Panc1 (cell line): ENCODE data around the gene FBXO47. TPM values are rescaled to one million over a fixed set of nuclear protein-coding genes. Genes with fewer than 3 reads are reported as not detected.

Source experiments
- ATAC-seq: fragments of 200-7000 bp; cut with Tn5 transposase; 2 replicates; pipeline ENCODE4 v1.9.1; 2020; ENCODE audit warnings: mild to moderate bottlenecking, moderate library complexity
- BruUV-seq: library from RNA; stranded (reverse); fragments of 400-500 nt; replicated peaks from 2 replicates; lab custom pipeline; 2021; lab: Mats Ljungman, UMichigan
- CTCF ChIA-PET: fragments of 300-600 bp; sonication (Branson Sonifier 250); formaldehyde crosslinking; loops from one replicate; lab custom pipeline; 2022; ENCODE audit warnings: antibody characterized with exemption; lab: Charles Lee
- POLR2A ChIA-PET: fragments of 300-600 bp; sonication (Branson Sonifier 250); formaldehyde crosslinking; loops from one replicate; lab custom pipeline; 2022; ENCODE audit warnings: antibody characterized with exemption; lab: Charles Lee
- DNase-seq: peaks from one replicate; pipeline ENCODE4 v3.0.0-alpha.2; 2010; ENCODE audit warnings: low read depth, low spot score
- H3K27ac ChIP-seq: 2 replicates; pipeline ENCODE4 v1.5.1; 2011; ENCODE audit warnings: mild to moderate bottlenecking, low read length, inconsistent platforms
- H3K27me3 ChIP-seq: fragments of 200-500 bp; sonication (Bioruptor generic); 2 replicates; pipeline ENCODE4 v1.6.0; 2014; ENCODE audit warnings: low read length, inconsistent platforms; ENCODE audit not compliant: control insufficient read depth, insufficient read depth
- H3K36me3 ChIP-seq: fragments of 200-500 bp; sonication (Bioruptor generic); 2 replicates; pipeline ENCODE4 v1.5.1; 2014; ENCODE audit warnings: inconsistent platforms, mild to moderate bottlenecking, low read length, moderate library complexity; ENCODE audit not compliant: control insufficient read depth, insufficient read depth
- H3K4me1 ChIP-seq: 2 replicates; pipeline ENCODE4 v1.5.1; 2011; ENCODE audit warnings: inconsistent platforms, mild to moderate bottlenecking, low read length, moderate library complexity; ENCODE audit not compliant: control insufficient read depth, insufficient read depth
- H3K4me3 ChIP-seq, 2 experiments: 2 replicates each; pipeline ENCODE4 v1.5.1; 2011 to 2012; ENCODE audit warnings: low read depth in 2 of 2, low read length in 2 of 2, mild to moderate bottlenecking in 2 of 2, inconsistent platforms in 1 of 2, moderate library complexity in 1 of 2
- H3K9me3 ChIP-seq: fragments of 200-500 bp; sonication (Bioruptor generic); 2 replicates; pipeline ENCODE4 v1.5.1; 2014; ENCODE audit warnings: low read depth, mild to moderate bottlenecking, inconsistent platforms, low read length, moderate library complexity; ENCODE audit not compliant: control insufficient read depth, insufficient read depth
- POLR2AphosphoS5 ChIP-seq: IDR thresholded peaks from 2 replicates; pipeline ENCODE4 v1.6.1; 2012; ENCODE audit warnings: mild to moderate bottlenecking, low read depth, low read length, moderate library complexity
- SIN3A ChIP-seq: IDR thresholded peaks from 2 replicates; pipeline ENCODE4 v1.6.1; 2012; ENCODE audit warnings: low read depth, mild to moderate bottlenecking, low read length, moderate library complexity, borderline replicate concordance; ENCODE audit not compliant: insufficient read depth
- TCF7L2 ChIP-seq: IDR thresholded peaks from 2 replicates; pipeline ENCODE4 v1.6.1; 2011; ENCODE audit warnings: mild to moderate bottlenecking, low read depth, low read length, inconsistent platforms
- in situ Hi-C: cut with HindIII; loops from 2 replicates; pipeline ENCODE4 v1.10.0; 2016; ENCODE audit warnings: low sequenced_read_pairs, low pct_unique_long_range_greater_than_20kb
- intact Hi-C: fragments of 100-400 bp; cut with micrococcal nuclease; formaldehyde crosslinking; loops from one replicate; pipeline ENCODE4 v1.10.0; 2022; ENCODE audit not compliant: unreplicated experiment
- total RNA-seq: library from RNA; stranded (reverse); gene quantifications from one replicate; pipeline ENCODE4 v1.2.1, GENCODE V29; 2021; ENCODE audit not compliant: unreplicated experiment
- TF ChIP-seq, protein P1 (sequence below): fragments of 450-650 bp; IDR thresholded peaks from 2 replicates; pipeline ENCODE4 v1.5.1; 2017; ENCODE audit warnings: mild to moderate bottlenecking
- TF ChIP-seq, protein P2 (sequence below), 2 experiments: IDR thresholded peaks; 2 replicates each; pipeline ENCODE4 v1.6.1; 2011 to 2012; ENCODE audit warnings: low read depth in 2 of 2, control low read depth in 1 of 2, low read length in 1 of 2, mild to moderate bottlenecking in 1 of 2, moderate library complexity in 1 of 2; ENCODE audit not compliant: insufficient read depth in 1 of 2

Gene FBXO47
- total RNA-seq, 1 experiment from 2014 or later: not detected

DNA sequence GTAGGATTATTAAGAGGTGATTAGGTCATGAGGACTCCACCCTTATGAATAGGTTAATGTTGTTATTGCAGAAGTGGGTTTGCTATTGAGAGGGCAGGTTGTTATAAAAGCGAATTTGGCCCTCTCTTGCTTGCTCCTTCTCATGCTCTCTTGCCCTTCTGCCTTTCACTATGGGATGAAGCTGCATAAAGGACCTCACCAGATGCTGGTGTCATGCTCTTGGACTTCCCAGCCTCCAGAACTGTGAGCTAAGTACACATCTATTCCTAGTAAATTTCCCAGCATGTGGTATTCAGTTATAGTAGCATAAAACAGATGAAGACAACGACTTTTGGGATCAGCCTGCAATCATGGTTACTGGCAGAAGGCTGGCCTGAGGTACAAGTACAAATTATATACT is 41.4 kb upstream of the FBXO47 start:
- no peak overlapping the region for H3K4me3 ChIP-seq
- H3K36me3 ChIP-seq: no peaks in the 10 kb centered on the region
- DNase-seq (no peak), ATAC-seq (no peak)
- no peaks in the 10 kb centered on the region for H3K27me3 ChIP-seq
- no TSS peak for BruUV-seq
- ChIA-PET CTCF (interaction anchor here (1.0 kb wide), 1 partner anchor 26 kb away, joined by 3 read pairs; no protein-coding TSS in a partner anchor), POLR2A (no interaction called here)
- no peaks in the 10 kb centered on the region for H3K9me3 ChIP-seq
- intact Hi-C loops (no loop called here), in situ Hi-C loops (no loop called here)
- H3K27ac ChIP-seq: no peak overlapping the region
- TF ChIP-seq SIN3A (no peak), TCF7L2 (no peak), POLR2AphosphoS5 (no peak)
- TF ChIP-seq, protein P1, sequence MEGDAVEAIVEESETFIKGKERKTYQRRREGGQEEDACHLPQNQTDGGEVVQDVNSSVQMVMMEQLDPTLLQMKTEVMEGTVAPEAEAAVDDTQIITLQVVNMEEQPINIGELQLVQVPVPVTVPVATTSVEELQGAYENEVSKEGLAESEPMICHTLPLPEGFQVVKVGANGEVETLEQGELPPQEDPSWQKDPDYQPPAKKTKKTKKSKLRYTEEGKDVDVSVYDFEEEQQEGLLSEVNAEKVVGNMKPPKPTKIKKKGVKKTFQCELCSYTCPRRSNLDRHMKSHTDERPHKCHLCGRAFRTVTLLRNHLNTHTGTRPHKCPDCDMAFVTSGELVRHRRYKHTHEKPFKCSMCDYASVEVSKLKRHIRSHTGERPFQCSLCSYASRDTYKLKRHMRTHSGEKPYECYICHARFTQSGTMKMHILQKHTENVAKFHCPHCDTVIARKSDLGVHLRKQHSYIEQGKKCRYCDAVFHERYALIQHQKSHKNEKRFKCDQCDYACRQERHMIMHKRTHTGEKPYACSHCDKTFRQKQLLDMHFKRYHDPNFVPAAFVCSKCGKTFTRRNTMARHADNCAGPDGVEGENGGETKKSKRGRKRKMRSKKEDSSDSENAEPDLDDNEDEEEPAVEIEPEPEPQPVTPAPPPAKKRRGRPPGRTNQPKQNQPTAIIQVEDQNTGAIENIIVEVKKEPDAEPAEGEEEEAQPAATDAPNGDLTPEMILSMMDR: no peak
- TF ChIP-seq, protein P2, sequence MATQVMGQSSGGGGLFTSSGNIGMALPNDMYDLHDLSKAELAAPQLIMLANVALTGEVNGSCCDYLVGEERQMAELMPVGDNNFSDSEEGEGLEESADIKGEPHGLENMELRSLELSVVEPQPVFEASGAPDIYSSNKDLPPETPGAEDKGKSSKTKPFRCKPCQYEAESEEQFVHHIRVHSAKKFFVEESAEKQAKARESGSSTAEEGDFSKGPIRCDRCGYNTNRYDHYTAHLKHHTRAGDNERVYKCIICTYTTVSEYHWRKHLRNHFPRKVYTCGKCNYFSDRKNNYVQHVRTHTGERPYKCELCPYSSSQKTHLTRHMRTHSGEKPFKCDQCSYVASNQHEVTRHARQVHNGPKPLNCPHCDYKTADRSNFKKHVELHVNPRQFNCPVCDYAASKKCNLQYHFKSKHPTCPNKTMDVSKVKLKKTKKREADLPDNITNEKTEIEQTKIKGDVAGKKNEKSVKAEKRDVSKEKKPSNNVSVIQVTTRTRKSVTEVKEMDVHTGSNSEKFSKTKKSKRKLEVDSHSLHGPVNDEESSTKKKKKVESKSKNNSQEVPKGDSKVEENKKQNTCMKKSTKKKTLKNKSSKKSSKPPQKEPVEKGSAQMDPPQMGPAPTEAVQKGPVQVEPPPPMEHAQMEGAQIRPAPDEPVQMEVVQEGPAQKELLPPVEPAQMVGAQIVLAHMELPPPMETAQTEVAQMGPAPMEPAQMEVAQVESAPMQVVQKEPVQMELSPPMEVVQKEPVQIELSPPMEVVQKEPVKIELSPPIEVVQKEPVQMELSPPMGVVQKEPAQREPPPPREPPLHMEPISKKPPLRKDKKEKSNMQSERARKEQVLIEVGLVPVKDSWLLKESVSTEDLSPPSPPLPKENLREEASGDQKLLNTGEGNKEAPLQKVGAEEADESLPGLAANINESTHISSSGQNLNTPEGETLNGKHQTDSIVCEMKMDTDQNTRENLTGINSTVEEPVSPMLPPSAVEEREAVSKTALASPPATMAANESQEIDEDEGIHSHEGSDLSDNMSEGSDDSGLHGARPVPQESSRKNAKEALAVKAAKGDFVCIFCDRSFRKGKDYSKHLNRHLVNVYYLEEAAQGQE (IDR thresholded peaks at IDR 0.05; ENCODE audit: insufficient read depth in 1 of 2, low read depth in 2 of 2, low read length in 1 of 2): no peak
- H3K4me1 ChIP-seq: no peaks in the 10 kb centered on the region

GRCh38 chr17:39002991-39003715 is 36.0 kb upstream of the FBXO47 start:
- DNase-seq (no peak), ATAC-seq (no peak)
- CTCF ChIA-PET: no interaction called here
- Histone ChIP-seq H3K36me3 (no peaks in the 10 kb centered on the region), H3K27me3 (no peaks in the 10 kb centered on the region), H3K9me3 (no peaks in the 10 kb centered on the region), H3K27ac (no peak overlapping the region), H3K4me1 (no peaks in the 10 kb centered on the region), H3K4me3 (no peak overlapping the region)
- TF ChIP-seq, protein P2 (IDR thresholded peaks at IDR 0.05; ENCODE audit: insufficient read depth in 1 of 2, low read depth in 2 of 2, low read length in 1 of 2): no peak
- TF ChIP-seq, protein P1: no peak
- TF ChIP-seq SIN3A (no peak), TCF7L2 (no peak), POLR2AphosphoS5 (no peak)
- intact Hi-C loops: no loop called here
- BruUV-seq: no TSS peak
- POLR2A ChIA-PET: no interaction called here
- in situ Hi-C loops: no loop called here
